Hematopoietic multipotent progenitor cell treated with erythropoietin and hydrocortisone succinate and interleukin-3 and kit ligand, for 8 days (in vitro differentiated cells): ENCODE data around the gene THRA.

ENCODE experiments used
- DNase-seq: peaks from one replicate; pipeline ENCODE4 v3.0.0-alpha.2; 2015

THRA gene

GRCh38 chr17:40062329-40063186 is at the start of gene THRA:
Gene THRA (plus strand): TSS chr17:40062965. CDS start chr17:40074489, 11,524 bp downstream.
- peak; percentile 63 for DNase-seq

- no peak for DNase-seq
Measured at GRCh38 chr17:40014375-40014980, 48.3 kb upstream of the THRA start.

GRCh38 chr17:40015005-40015997 is 47.5 kb upstream of the THRA start, which contains the start of gene CSF3:
Gene CSF3 (plus strand): TSS chr17:40015440. CDS start chr17:40015475, 35 bp downstream.
- no peak for DNase-seq

GRCh38 chr17:40015998-40016985 is 46.5 kb upstream of the THRA start:
- DNase-seq: no peak

- no peak for DNase-seq
Measured at GRCh38 chr17:40017422-40018080, 45.2 kb upstream of the THRA start.

- no peak for DNase-seq
Measured at GRCh38 chr17:40018211-40019121, 44.3 kb upstream of the THRA start.

GRCh38 chr17:40019140-40019991 is 43.4 kb upstream of the THRA start:
- DNase-seq: no peak

GRCh38 chr17:40020146-40020545 is 42.6 kb upstream of the THRA start:
- DNase-seq: no peak

- no peak for DNase-seq
Measured at GRCh38 chr17:40021451-40021971, 41.3 kb upstream of the THRA start.

- no peak for DNase-seq
Measured at GRCh38 chr17:40022497-40022896, 40.3 kb upstream of the THRA start.

- no peak for DNase-seq
Measured at GRCh38 chr17:40022961-40023541, 39.7 kb upstream of the THRA start.

- no peak for DNase-seq
Measured at GRCh38 chr17:40023590-40024292, 39.0 kb upstream of the THRA start.

GRCh38 chr17:40024901-40025300 is 37.9 kb upstream of the THRA start:
- no peak for DNase-seq

GRCh38 chr17:40025559-40025958 is 37.2 kb upstream of the THRA start:
- DNase-seq: no peak

GRCh38 chr17:40025991-40026815 is 36.6 kb upstream of the THRA start:
- no peak for DNase-seq

GRCh38 chr17:40026816-40027613 is 35.8 kb upstream of the THRA start:
- peak; percentile 88 for DNase-seq
